ENCODE results near the gene PRR12. TPM values are rescaled to one million over a fixed set of nuclear protein-coding genes. Genes with fewer than 3 reads are reported as not detected.
A peak's percentile ranks its signal among the peaks of the same experiment; 100 is the strongest.

The PRR12 gene
- total RNA-seq, 1 experiment from 2014 or later = 53.0 TPM

DNA sequence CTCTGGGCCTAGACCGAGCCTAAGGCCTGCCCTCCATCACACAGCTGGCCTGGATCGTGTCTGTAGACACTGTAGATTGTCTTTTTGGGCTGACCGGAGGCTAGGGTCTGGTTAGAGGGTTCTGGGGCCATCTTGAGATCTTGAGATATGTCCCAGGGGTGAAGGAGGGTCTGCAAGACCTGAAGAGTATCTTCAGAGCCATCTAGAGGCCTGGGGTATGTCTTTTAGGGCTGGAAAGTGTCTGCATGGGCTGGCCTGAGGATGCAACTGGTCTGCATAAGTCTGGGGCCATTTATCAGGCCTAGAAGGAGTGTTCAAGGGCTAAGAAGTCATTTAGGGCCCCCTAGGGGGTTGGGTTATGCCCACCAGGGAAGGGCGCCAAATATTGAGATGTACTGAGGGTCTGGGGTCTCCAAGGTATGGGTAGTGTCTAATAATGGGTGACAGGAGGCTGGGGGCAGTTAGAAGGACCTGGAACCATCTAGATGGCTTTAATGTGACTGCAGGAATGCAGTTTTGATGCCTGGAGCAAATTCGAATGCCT lies 51.6 kb downstream of the PRR12 start:
- Mint-ChIP-seq H3K27ac (ENCODE audit: unreplicated experiment) (peak overlapping the region; percentile 100), H3K36me3 (ENCODE audit: insufficient read depth, unreplicated experiment) (peaks cover 90% of the 10 kb centered on the region), H3K9me3 (ENCODE audit: low read depth, unreplicated experiment) (no peaks in the 10 kb centered on the region), H3K4me1 (ENCODE audit: low read depth, unreplicated experiment) (peaks cover 48% of the 10 kb centered on the region), H3K4me3 (ENCODE audit: low read depth, unreplicated experiment) (peak overlapping the region; percentile 95), H3K27me3 (ENCODE audit: unreplicated experiment) (no peaks in the 10 kb centered on the region)
- intact Hi-C loops (cut with micrococcal nuclease; ENCODE audit: unreplicated experiment) = loop anchor here (5.0 kb wide), 1 partner anchor 190 kb away; the partner anchor contains the start of genes ALDH16A1 and PIH1D1
- no TSS peak for BruUV-seq (replicated peaks)
- TF ChIP-seq, protein P1, sequence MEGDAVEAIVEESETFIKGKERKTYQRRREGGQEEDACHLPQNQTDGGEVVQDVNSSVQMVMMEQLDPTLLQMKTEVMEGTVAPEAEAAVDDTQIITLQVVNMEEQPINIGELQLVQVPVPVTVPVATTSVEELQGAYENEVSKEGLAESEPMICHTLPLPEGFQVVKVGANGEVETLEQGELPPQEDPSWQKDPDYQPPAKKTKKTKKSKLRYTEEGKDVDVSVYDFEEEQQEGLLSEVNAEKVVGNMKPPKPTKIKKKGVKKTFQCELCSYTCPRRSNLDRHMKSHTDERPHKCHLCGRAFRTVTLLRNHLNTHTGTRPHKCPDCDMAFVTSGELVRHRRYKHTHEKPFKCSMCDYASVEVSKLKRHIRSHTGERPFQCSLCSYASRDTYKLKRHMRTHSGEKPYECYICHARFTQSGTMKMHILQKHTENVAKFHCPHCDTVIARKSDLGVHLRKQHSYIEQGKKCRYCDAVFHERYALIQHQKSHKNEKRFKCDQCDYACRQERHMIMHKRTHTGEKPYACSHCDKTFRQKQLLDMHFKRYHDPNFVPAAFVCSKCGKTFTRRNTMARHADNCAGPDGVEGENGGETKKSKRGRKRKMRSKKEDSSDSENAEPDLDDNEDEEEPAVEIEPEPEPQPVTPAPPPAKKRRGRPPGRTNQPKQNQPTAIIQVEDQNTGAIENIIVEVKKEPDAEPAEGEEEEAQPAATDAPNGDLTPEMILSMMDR (IDR thresholded peaks at IDR 0.05; ENCODE audit: unreplicated experiment) = no peak
- DNase-seq = no peak
- CTCF ChIA-PET = interaction anchor here (0.6 to 1.2 kb wide), 3 partner anchors 36 to 49 kb away, joined by 3 to 5 read pairs (median 4); no protein-coding TSS in a partner anchor

DNA sequence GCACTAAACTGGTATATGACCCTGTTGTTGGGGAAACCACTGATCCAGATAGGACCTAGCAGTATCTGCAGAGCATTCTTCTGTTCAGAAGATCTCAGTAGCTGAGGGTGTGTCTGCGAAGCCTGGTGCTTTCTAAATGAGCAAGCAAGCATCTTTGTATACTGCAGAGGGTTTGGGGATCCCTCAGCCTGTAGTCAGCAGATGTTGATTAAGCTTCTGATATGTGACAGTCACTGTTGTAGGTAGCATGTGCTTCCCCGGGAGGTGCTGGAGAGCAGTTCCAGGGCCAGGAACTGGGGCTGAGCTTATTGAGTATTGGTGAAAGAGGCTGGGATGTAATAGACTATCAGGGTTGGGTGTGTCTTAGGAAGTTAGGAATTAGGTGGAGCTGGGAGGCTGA lies 52.5 kb downstream of the PRR12 start:
- H3K36me3 Mint-ChIP-seq (ENCODE audit: insufficient read depth, unreplicated experiment) = peaks cover 81% of the 10 kb centered on the region
- CTCF ChIA-PET = no interaction called here
- intact Hi-C loops (cut with micrococcal nuclease; ENCODE audit: unreplicated experiment) = loop anchor here (5.0 kb wide), 1 partner anchor 191 kb away; the partner anchor contains the start of genes ALDH16A1 and PIH1D1
- H3K4me1 Mint-ChIP-seq (ENCODE audit: low read depth, unreplicated experiment) = peaks cover 39% of the 10 kb centered on the region
- TF ChIP-seq, protein P1 (IDR thresholded peaks at IDR 0.05; ENCODE audit: unreplicated experiment) = no peak
- no TSS peak for BruUV-seq (replicated peaks)
- DNase-seq = no peak
- H3K27me3 Mint-ChIP-seq (ENCODE audit: unreplicated experiment) = no peaks in the 10 kb centered on the region
- H3K9me3 Mint-ChIP-seq (ENCODE audit: low read depth, unreplicated experiment) = no peaks in the 10 kb centered on the region
- peak overlapping the region; percentile 95 for H3K4me3 Mint-ChIP-seq (ENCODE audit: low read depth, unreplicated experiment)
- no peak overlapping the region for H3K27ac Mint-ChIP-seq (ENCODE audit: unreplicated experiment)

- BruUV-seq (replicated peaks) = no TSS peak
- intact Hi-C loops (cut with micrococcal nuclease; ENCODE audit: unreplicated experiment) = no loop called here
- H3K36me3 Mint-ChIP-seq (ENCODE audit: insufficient read depth, unreplicated experiment) = peaks cover 71% of the 10 kb centered on the region
- no peaks in the 10 kb centered on the region for H3K27me3 Mint-ChIP-seq (ENCODE audit: unreplicated experiment)
- peaks cover 27% of the 10 kb centered on the region for H3K4me1 Mint-ChIP-seq (ENCODE audit: low read depth, unreplicated experiment)
- H3K4me3 Mint-ChIP-seq (ENCODE audit: low read depth, unreplicated experiment) = no peak overlapping the region
- TF ChIP-seq, protein P1 (IDR thresholded peaks at IDR 0.05; ENCODE audit: unreplicated experiment) = no peak
- CTCF ChIA-PET = no interaction called here
- peak overlapping the region; percentile 18 for H3K27ac Mint-ChIP-seq (ENCODE audit: unreplicated experiment)
- no peaks in the 10 kb centered on the region for H3K9me3 Mint-ChIP-seq (ENCODE audit: low read depth, unreplicated experiment)
- no peak for DNase-seq
Measured at GRCh38 chr19:49645592-49645991, 54.6 kb downstream of the PRR12 start.

GRCh38 chr19:49645995-49646394 lies 55.0 kb downstream of the PRR12 start:
- H3K36me3 Mint-ChIP-seq (ENCODE audit: insufficient read depth, unreplicated experiment) = peaks cover 71% of the 10 kb centered on the region
- H3K27me3 Mint-ChIP-seq (ENCODE audit: unreplicated experiment) = no peaks in the 10 kb centered on the region
- TF ChIP-seq, protein P1 (IDR thresholded peaks at IDR 0.05; ENCODE audit: unreplicated experiment) = no peak
- DNase-seq = no peak
- peak overlapping the region; percentile 18 for H3K27ac Mint-ChIP-seq (ENCODE audit: unreplicated experiment)
- CTCF ChIA-PET = no interaction called here
- H3K9me3 Mint-ChIP-seq (ENCODE audit: low read depth, unreplicated experiment) = no peaks in the 10 kb centered on the region
- intact Hi-C loops (cut with micrococcal nuclease; ENCODE audit: unreplicated experiment) = no loop called here
- peaks cover 27% of the 10 kb centered on the region for H3K4me1 Mint-ChIP-seq (ENCODE audit: low read depth, unreplicated experiment)
- no peak overlapping the region for H3K4me3 Mint-ChIP-seq (ENCODE audit: low read depth, unreplicated experiment)
- BruUV-seq (replicated peaks) = no TSS peak

Data from Calu3 (cell line).